ENCODE measurements around the gene PPP6R3. TPM values are rescaled to one million over a fixed set of nuclear protein-coding genes. Genes with fewer than 3 reads are reported as not detected.

Gene PPP6R3
- total and polyA plus RNA-seq, 10 of the 15 experiments (the other 5 are each of a cell fraction or from before 2014, with no cell fraction given), result 12.4 to 123 (median 74.1) TPM

GRCh38 chr11:68513930-68514487 lies 53.5 kb downstream of the PPP6R3 start:
- no peak overlapping the region for H2AFZ ChIP-seq (ENCODE audit: control insufficient read depth, low read depth, low read length)
- RAD21 ChIA-PET (ENCODE audit: unreplicated experiment), result interaction anchor here (0.7 kb wide), 1 partner anchor 15 kb away, joined by 3 read pairs; no protein-coding TSS in a partner anchor
- no peaks in the 10 kb centered on the region for H3K4me1 ChIP-seq (ENCODE audit: control insufficient read depth, insufficient read depth, low read length)
- intact Hi-C loops (cut with micrococcal nuclease; ENCODE audit: unreplicated experiment) (no loop called here), in situ Hi-C loops (cut with MboI) (no loop called here)
- no peak overlapping the region for H3K4me3 ChIP-seq
- H3K9me3 ChIP-seq (replicated peaks; ENCODE audit: control insufficient read depth, insufficient read depth, low read length), result no peaks in the 10 kb centered on the region
- 94% methylated on average over 6 of the region's 6 CpGs for WGBS (ENCODE audit: insufficient coverage, insufficient replicate concordance, low lambda C conversion rate, missing lambda C conversion rate)
- CTCF ChIA-PET, result no interaction called here
- H3K27ac ChIP-seq (ENCODE audit: control insufficient read depth, insufficient read depth), result no peak overlapping the region
- BruUV-seq (replicated peaks), result no TSS peak
- POLR2A ChIA-PET, result no interaction called here
- SMC1A ChIA-PET (ENCODE audit: uncharacterized antibody, unreplicated experiment), result interaction anchor here (0.7 to 1.4 kb wide), 4 partner anchors 8 to 17 kb away, joined by 3 read pairs; no protein-coding TSS in a partner anchor
- peaks cover 2 to 6% of the 10 kb centered on the region in 2 experiments; a peak in 3 of 4 replicates for H3K36me3 ChIP-seq (ENCODE audit: control insufficient read depth in 2 of 2, insufficient read depth in 2 of 2, low read length in 1 of 2)
- TF ChIP-seq CHD2 (IDR thresholded peaks at IDR 0.05; ENCODE audit: borderline replicate concordance, low read depth, low read length) (no peak), NFYA (IDR thresholded peaks at IDR 0.05; ENCODE audit: borderline replicate concordance, low read depth, low read length) (no peak), CREB1 (IDR thresholded peaks at IDR 0.05; ENCODE audit: low read depth) (no peak), CBX5 (IDR thresholded peaks at IDR 0.05; ENCODE audit: low read depth) (no peak), IRF4 (IDR thresholded peaks at IDR 0.05; ENCODE audit: low read depth, low read length) (no peak), POLR2A (IDR thresholded peaks at IDR 0.05; ENCODE audit: low read depth, low read length) (no peak)
- peaks cover 76% of the 10 kb centered on the region for H3K79me2 ChIP-seq (ENCODE audit: control insufficient read depth, insufficient read depth, low read length)
- H3K4me2 ChIP-seq (ENCODE audit: control insufficient read depth, insufficient read depth), result no peak overlapping the region
- H4K20me1 ChIP-seq (ENCODE audit: control insufficient read depth, insufficient read depth), result peaks cover 4% of the 10 kb centered on the region
- ATAC-seq (no peak), FAIRE-seq (no peak), DNase-seq (ENCODE audit: low read depth, low spot score) (no peak)
- H3K9ac ChIP-seq (ENCODE audit: control insufficient read depth, insufficient read depth, low read length), result no peak overlapping the region
- H3K27me3 ChIP-seq (replicated peaks in 1 of 2; ENCODE audit: control insufficient read depth in 2 of 2, insufficient read depth in 2 of 2, low read length in 1 of 2), result no peaks in the 10 kb centered on the region

DNA sequence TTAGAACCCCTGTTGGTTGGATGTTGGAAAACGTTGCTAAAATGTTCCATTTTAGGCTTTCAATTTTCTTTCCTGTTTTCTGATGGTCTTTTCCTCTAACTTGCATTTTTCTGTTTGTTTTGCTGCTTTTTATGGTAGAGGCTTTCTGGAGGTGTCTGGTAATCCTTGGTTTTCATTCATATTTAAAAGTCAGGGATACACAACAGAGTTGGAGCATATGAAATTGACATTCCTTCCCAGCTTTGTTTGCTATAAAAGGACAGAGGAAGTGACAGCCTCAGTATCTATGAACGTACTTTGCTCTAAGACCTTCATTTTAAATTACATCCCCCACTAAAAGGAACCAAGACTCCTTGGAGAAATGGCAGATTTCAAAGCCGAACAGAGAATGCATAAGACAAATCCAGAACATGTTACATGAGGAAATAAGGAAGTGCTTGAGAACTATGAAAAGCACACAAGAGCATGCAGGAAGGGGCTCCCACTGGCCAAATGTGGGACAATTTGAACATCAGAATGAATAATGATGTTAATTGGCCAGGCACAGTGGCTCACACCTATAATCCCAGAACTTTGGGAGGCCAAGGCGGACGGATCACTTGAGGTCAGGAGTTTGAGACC lies 56.7 kb downstream of the PPP6R3 start:
- WGBS (ENCODE audit: insufficient coverage, insufficient replicate concordance, low lambda C conversion rate, missing lambda C conversion rate), result 82% methylated on average over 5 of the region's 5 CpGs
- Histone ChIP-seq H3K36me3 (ENCODE audit: control insufficient read depth in 2 of 2, insufficient read depth in 2 of 2, low read length in 1 of 2) (peaks cover 2 to 21% of the 10 kb centered on the region in 2 experiments; a peak in 3 of 4 replicates), H2AFZ (ENCODE audit: control insufficient read depth, low read depth, low read length) (no peak overlapping the region), H3K27ac (ENCODE audit: control insufficient read depth, insufficient read depth) (no peak overlapping the region), H3K9ac (ENCODE audit: control insufficient read depth, insufficient read depth, low read length) (no peak overlapping the region), H3K27me3 (replicated peaks in 1 of 2; ENCODE audit: control insufficient read depth in 2 of 2, insufficient read depth in 2 of 2, low read length in 1 of 2) (no peaks in the 10 kb centered on the region), H3K79me2 (ENCODE audit: control insufficient read depth, insufficient read depth, low read length) (peaks cover 49% of the 10 kb centered on the region), H3K4me2 (ENCODE audit: control insufficient read depth, insufficient read depth) (no peak overlapping the region), H4K20me1 (ENCODE audit: control insufficient read depth, insufficient read depth) (no peaks in the 10 kb centered on the region; the same call in 1 of the 2 replicates), H3K4me1 (ENCODE audit: control insufficient read depth, insufficient read depth, low read length) (no peaks in the 10 kb centered on the region), H3K9me3 (replicated peaks; ENCODE audit: control insufficient read depth, insufficient read depth, low read length) (no peaks in the 10 kb centered on the region), H3K4me3 (no peak overlapping the region)
- SMC1A ChIA-PET (ENCODE audit: uncharacterized antibody, unreplicated experiment), result no interaction called here
- in situ Hi-C loops (cut with MboI) (no loop called here), intact Hi-C loops (cut with micrococcal nuclease; ENCODE audit: unreplicated experiment) (no loop called here)
- FAIRE-seq (no peak), ATAC-seq (no peak), DNase-seq (ENCODE audit: low read depth, low spot score) (no peak)
- no TSS peak for BruUV-seq (replicated peaks)
- CTCF ChIA-PET, result interaction anchor here (0.7 to 1.2 kb wide), 2 partner anchors 12 to 67 kb away, joined by 3 read pairs; no protein-coding TSS in a partner anchor
- POLR2A ChIA-PET, result no interaction called here
- RAD21 ChIA-PET (ENCODE audit: unreplicated experiment), result no interaction called here
- TF ChIP-seq RAD51 (IDR thresholded peaks at IDR 0.05) (no peak), FOXK2 (IDR thresholded peaks at IDR 0.05) (no peak), POLR2AphosphoS5 (IDR thresholded peaks at IDR 0.05; ENCODE audit: low read length) (no peak), CEBPB (IDR thresholded peaks at IDR 0.05; ENCODE audit: borderline replicate concordance in 1 of 2, low read depth in 2 of 2, low read length in 2 of 2) (no peak), MTA2 (IDR thresholded peaks at IDR 0.05; ENCODE audit: low read depth) (no peak), CREB1 (IDR thresholded peaks at IDR 0.05; ENCODE audit: low read depth) (no peak), GABPA (IDR thresholded peaks at IDR 0.05; ENCODE audit: low read depth) (no peak), TCF12 (IDR thresholded peaks at IDR 0.05; ENCODE audit: low read depth, low read length) (no peak), BMI1 (IDR thresholded peaks at IDR 0.05; ENCODE audit: borderline replicate concordance) (no peak), SREBF2 (IDR thresholded peaks at IDR 0.05; ENCODE audit: low read length) (no peak), CREM (IDR thresholded peaks at IDR 0.05; ENCODE audit: low read depth) (no peak), ZNF384 (IDR thresholded peaks at IDR 0.05; ENCODE audit: borderline replicate concordance, low read depth, low read length) (no peak), ZNF217 (IDR thresholded peaks at IDR 0.05) (no peak), NBN (IDR thresholded peaks at IDR 0.05) (no peak), POLR2A (IDR thresholded peaks at IDR 0.05; ENCODE audit: low read depth, low read length) (no peak)
- TF ChIP-seq, protein P1, sequence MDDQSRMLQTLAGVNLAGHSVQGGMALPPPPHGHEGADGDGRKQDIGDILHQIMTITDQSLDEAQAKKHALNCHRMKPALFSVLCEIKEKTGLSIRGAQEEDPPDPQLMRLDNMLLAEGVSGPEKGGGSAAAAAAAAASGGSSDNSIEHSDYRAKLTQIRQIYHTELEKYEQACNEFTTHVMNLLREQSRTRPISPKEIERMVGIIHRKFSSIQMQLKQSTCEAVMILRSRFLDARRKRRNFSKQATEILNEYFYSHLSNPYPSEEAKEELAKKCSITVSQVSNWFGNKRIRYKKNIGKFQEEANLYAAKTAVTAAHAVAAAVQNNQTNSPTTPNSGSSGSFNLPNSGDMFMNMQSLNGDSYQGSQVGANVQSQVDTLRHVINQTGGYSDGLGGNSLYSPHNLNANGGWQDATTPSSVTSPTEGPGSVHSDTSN (IDR thresholded peaks at IDR 0.05; ENCODE audit: insufficient replicate concordance, low read depth, low read length), result no peak
